Measurements from ENCODE around the gene ASAP2.
A peak's percentile ranks its signal among the peaks of the same experiment; 100 is the strongest.

ASAP2 gene

DNA sequence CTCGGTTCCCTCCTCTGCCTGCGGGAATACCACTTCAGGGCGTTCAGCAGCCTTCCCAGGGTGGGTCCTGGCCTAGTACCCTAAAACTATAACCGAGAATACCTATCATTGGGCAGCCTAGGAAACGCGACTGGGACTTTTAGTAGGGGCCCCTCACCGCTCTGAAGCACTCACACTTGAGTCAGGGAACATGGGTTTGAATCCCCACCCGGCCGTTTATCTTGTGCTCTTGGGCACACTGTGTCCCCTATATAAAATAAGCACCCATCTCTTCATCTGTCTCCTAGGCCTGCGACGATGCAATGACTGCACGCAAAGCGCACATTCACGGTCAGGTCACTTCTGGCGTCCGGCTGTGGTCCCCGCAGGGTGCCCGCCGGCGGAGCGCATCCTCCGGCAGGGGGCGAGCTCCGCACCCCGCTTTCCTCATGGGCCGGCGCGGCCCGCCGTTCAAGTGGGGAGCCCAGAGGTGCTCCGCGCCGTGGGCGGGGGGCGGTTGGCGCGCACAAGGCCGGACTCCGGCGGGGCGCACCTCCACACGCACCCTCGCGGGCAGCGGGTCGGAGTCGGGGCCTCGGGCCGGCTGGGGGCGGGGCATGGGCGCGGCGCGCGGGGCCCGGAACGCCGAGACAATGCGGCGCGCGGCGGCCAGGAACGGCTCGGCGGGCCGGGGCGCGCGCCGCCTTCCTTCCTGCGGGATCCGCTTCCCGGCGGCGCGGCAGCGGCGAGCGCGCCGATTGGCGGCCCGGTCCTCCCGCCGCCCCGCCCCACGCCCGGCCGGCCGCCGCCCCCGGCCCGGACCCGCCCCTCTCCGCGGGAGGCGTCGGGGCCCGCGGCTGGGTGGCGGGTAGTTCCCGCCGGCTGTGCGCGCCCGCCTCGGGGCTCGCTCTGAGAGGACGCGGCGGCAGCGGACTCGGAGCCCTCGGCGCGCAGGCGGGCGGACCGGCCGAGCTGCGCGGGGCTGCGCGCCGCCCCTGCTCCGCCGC lies at the start of gene ASAP2:
ASAP2 (plus strand) TSS at position 850 of the 986 bp plus-strand sequence. CDS start 293 bp downstream, outside the sequence.
- peak; percentile 68 for TF ChIP-seq CTCF (IDR thresholded peaks at IDR 0.05; ENCODE audit: extremely low read depth, insufficient read depth, missing control alignments)
- in situ Hi-C loops (cut with MboI; ENCODE audit: low pct_unique_long_range_greater_than_20kb, low sequenced_read_pairs, unreplicated experiment) = no loop called here
- DNase-seq (ENCODE audit: low spot score) = peak; percentile 82

DNA sequence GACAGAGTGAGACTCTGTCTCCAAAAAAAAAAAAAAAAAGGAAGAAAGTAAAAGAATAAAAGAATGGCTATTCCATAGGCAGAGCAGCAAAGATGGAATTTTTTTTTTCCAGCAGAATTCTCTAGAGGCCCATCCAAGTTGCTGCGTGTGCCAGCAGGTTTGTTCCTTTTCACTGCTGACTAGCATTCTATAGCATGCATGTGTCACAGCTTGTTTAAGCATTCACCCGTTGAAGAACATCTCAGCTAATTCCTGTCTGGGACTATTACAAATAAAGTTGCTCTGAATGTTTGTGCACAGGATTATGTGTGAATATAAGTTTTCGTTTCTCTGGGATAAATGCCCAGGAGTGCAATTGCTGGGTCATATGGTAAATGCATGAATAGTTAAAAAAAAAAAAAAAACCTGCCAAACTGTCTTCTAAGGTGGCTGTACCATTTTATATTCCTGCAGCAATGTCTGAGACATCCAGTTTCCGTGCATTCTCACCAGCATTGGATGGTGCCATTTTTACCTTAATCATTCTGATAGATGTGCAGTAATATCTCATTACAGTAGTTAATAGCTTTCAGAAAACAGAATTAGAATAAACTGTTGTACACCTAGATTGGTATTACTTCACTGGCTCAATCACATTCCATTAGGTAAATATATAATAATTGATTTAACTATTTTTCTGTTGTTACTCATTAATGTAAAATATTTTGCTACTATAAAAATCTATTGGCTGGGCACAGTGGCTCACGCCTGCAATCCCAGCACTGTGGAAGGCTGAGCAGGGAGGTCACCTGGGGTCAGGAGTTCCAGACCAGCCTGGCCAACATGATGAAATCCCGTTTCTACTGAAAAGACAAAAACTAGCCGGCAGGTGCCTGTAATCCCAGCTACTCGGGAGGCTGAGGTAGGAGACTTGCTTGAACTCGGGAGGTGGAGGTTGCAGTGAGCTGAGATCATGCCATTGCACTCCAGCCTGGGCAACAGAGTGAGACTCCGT lies 47.5 kb upstream of the ASAP2 start:
- in situ Hi-C loops (cut with MboI; ENCODE audit: low pct_unique_long_range_greater_than_20kb, low sequenced_read_pairs, unreplicated experiment) = no loop called here
- no peak for DNase-seq (ENCODE audit: low spot score)

DNA sequence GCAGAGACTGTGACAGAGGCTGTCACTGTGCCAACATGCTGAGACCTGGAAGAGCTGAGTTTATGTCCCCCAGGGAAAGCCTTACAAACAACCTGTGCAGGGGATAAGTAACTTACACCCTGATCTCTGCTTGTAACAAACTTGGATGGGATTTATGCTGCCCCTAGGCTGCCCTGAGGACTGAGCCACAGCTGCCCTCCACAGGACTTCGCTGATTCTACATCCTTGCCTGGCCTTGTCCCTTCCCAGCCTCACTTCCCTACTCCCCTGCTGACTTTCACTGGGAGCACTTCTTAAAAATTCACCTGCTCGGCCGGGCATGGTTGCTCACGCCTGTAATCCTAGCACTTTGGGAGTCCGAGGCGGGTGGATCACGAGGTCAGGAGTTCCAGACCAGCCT lies 45.9 kb upstream of the ASAP2 start:
- no peak for DNase-seq (ENCODE audit: low spot score)
- in situ Hi-C loops (cut with MboI; ENCODE audit: low pct_unique_long_range_greater_than_20kb, low sequenced_read_pairs, unreplicated experiment) = no loop called here
- no peak for TF ChIP-seq CTCF (IDR thresholded peaks at IDR 0.05; ENCODE audit: extremely low read depth, insufficient read depth, missing control alignments)

More for the DNA sequence above, 47.5 kb upstream of the ASAP2 start:
- TF ChIP-seq CTCF (IDR thresholded peaks at IDR 0.05; ENCODE audit: extremely low read depth, insufficient read depth, missing control alignments) = no peak

DNA sequence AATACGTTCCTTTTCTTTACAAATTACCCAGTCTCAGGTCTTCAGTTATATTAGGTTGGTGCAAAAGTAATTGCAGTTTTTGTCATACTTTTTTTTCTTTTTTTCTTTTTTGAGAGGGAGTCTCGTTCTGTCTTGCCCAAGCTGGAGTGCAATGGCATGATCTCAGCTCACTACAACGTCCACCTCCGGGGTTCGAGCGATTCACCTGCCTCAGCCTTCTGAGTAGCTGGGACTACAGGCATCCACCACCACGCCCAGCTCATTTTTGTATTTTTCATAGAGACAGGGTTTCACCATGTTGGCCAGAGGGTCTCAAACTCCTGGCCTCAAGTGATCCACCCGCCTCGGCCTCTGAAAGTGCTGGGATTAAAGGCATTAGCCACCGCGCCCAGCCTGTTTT lies 43.8 kb upstream of the ASAP2 start:
- no peak for DNase-seq (ENCODE audit: low spot score)
- no peak for TF ChIP-seq CTCF (IDR thresholded peaks at IDR 0.05; ENCODE audit: extremely low read depth, insufficient read depth, missing control alignments)
- in situ Hi-C loops (cut with MboI; ENCODE audit: low pct_unique_long_range_greater_than_20kb, low sequenced_read_pairs, unreplicated experiment) = no loop called here

GRCh38 chr2:9163306-9164111 lies 43.1 kb upstream of the ASAP2 start:
- in situ Hi-C loops (cut with MboI; ENCODE audit: low pct_unique_long_range_greater_than_20kb, low sequenced_read_pairs, unreplicated experiment) = no loop called here
- no peak for TF ChIP-seq CTCF (IDR thresholded peaks at IDR 0.05; ENCODE audit: extremely low read depth, insufficient read depth, missing control alignments)
- no peak for DNase-seq (ENCODE audit: low spot score)

All from GM13977 (cell line).